DND-41 (cell line): ENCODE results near the gene KIAA1958.

Experiments used
- ATAC-seq: fragments of 200-7000 bp; cut with Tn5 transposase; 3 replicates; pipeline ENCODE4 v1.9.1; 2021; ENCODE audit warnings: low read depth; ENCODE audit not compliant: insufficient read depth
- DNase-seq: peaks from one replicate; pipeline ENCODE4 v3.0.0-alpha.2; 2020
- H2AFZ ChIP-seq: 2 replicates; pipeline ENCODE4 v1.6.0; 2012; ENCODE audit warnings: low read depth, low read length
- H3K27ac ChIP-seq: 2 replicates; pipeline ENCODE4 v1.5.1; 2012; ENCODE audit warnings: low read length, inconsistent platforms
- H3K27me3 ChIP-seq: fragments of 200-600 bp; sonication (generic); 2 replicates; pipeline ENCODE4 v1.6.0; 2012; ENCODE audit warnings: low read length, mild to moderate bottlenecking, inconsistent platforms; ENCODE audit not compliant: insufficient read depth, poor library complexity
- H3K36me3 ChIP-seq: 2 replicates; pipeline ENCODE4 v1.5.1; 2012; ENCODE audit warnings: low read length, inconsistent platforms; ENCODE audit not compliant: insufficient read depth
- H3K4me1 ChIP-seq: 2 replicates; pipeline ENCODE4 v1.5.1; 2012; ENCODE audit warnings: mild to moderate bottlenecking, low read length; ENCODE audit not compliant: insufficient read depth
- H3K4me2 ChIP-seq: 2 replicates; pipeline ENCODE4 v1.6.0; 2012; ENCODE audit warnings: mild to moderate bottlenecking, moderate library complexity, low read length, inconsistent platforms; ENCODE audit not compliant: insufficient read depth
- H3K4me3 ChIP-seq, 2 experiments: fragments of 200-600 bp in 1 of 2; shearing (Covaris generic) in 1 of 2; 2 replicates each; pipeline ENCODE4 v1.5.1; 2012 to 2016; ENCODE audit warnings: inconsistent platforms in 2 of 2, low read length in 2 of 2, mild to moderate bottlenecking in 2 of 2, low read depth in 1 of 2, moderate library complexity in 1 of 2
- H3K79me2 ChIP-seq: 2 replicates; pipeline ENCODE4 v1.6.0; 2012; ENCODE audit warnings: low read length, inconsistent platforms; ENCODE audit not compliant: insufficient read depth
- H3K9ac ChIP-seq: 2 replicates; pipeline ENCODE4 v1.6.0; 2012; ENCODE audit warnings: low read depth, mild to moderate bottlenecking, inconsistent platforms, low read length, moderate library complexity
- H3K9me3 ChIP-seq: 2 replicates; pipeline ENCODE4 v1.5.1; 2012; ENCODE audit warnings: low read length, moderate library complexity, mild to moderate bottlenecking, inconsistent platforms; ENCODE audit not compliant: insufficient read depth, severe bottlenecking
- H4K20me1 ChIP-seq: 2 replicates; pipeline ENCODE4 v1.6.0; 2012; ENCODE audit warnings: low read length; ENCODE audit not compliant: insufficient read depth
- EZH2 ChIP-seq: IDR thresholded peaks from 3 replicates; pipeline ENCODE4 v1.6.1; 2012; ENCODE audit warnings: borderline replicate concordance, low read depth, mild to moderate bottlenecking, moderate library complexity, low read length, inconsistent platforms; ENCODE audit not compliant: severe bottlenecking
- TF ChIP-seq, protein P1 (sequence below): IDR thresholded peaks from 2 replicates; pipeline ENCODE4 v1.5.1; 2012; ENCODE audit warnings: borderline replicate concordance, low read length, moderate library complexity, mild to moderate bottlenecking; ENCODE audit not compliant: poor library complexity, severe bottlenecking; ENCODE audit errors: extremely low read depth

KIAA1958 gene

DNA sequence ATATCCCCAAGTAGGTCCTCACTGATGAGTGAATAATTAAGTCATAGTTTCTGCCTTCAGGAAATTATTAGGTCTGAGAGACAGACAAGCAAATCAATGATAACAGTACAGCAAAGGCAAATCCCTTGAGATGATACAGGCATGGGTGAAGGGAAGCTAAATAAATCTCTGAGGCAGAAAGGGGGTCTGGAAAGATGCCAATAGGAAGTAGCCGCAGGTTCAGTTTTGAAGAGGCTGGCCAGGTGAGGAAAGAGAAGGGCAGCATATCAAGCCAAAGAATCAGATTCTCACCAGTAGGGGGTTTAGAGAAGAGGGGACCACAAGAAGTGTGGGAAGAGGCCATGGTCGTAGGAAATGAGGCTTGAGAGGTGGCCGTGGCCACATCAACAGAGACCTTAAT lies 85.8 kb downstream of the KIAA1958 start:
- no peak overlapping the region for H3K27ac ChIP-seq
- H3K4me3 ChIP-seq = no peak overlapping the region
- ATAC-seq (no peak), DNase-seq (no peak)
- H3K4me1 ChIP-seq = no peaks in the 10 kb centered on the region
- H3K79me2 ChIP-seq = peaks cover 38% of the 10 kb centered on the region
- peaks cover 13% of the 10 kb centered on the region for H4K20me1 ChIP-seq
- no peaks in the 10 kb centered on the region for H3K27me3 ChIP-seq
- TF ChIP-seq, protein P1, sequence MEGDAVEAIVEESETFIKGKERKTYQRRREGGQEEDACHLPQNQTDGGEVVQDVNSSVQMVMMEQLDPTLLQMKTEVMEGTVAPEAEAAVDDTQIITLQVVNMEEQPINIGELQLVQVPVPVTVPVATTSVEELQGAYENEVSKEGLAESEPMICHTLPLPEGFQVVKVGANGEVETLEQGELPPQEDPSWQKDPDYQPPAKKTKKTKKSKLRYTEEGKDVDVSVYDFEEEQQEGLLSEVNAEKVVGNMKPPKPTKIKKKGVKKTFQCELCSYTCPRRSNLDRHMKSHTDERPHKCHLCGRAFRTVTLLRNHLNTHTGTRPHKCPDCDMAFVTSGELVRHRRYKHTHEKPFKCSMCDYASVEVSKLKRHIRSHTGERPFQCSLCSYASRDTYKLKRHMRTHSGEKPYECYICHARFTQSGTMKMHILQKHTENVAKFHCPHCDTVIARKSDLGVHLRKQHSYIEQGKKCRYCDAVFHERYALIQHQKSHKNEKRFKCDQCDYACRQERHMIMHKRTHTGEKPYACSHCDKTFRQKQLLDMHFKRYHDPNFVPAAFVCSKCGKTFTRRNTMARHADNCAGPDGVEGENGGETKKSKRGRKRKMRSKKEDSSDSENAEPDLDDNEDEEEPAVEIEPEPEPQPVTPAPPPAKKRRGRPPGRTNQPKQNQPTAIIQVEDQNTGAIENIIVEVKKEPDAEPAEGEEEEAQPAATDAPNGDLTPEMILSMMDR = no peak
- TF ChIP-seq EZH2 = no peak
- no peak overlapping the region for H2AFZ ChIP-seq
- H3K4me2 ChIP-seq = no peak overlapping the region
- H3K36me3 ChIP-seq = peaks cover 18% of the 10 kb centered on the region
- no peak overlapping the region for H3K9ac ChIP-seq
- no peaks in the 10 kb centered on the region for H3K9me3 ChIP-seq

DNA sequence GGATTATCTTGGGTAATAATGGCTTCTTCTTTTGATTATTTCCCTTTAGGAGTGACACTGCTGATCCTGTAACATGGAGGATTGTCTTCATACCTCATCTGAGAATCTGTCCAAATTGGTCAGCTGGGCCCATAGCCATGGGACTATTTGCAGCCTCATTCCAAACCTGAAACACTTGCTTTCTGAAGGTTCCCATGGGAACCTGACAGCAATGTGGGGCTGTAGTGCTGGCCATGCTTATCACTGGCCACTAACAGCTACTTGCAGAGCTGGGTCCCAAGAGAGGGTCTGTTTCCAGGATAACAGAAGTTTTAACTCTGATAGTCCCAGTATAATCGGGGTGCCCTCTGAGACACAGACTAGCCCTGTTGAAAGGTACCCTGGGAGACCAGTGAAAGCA lies 87.4 kb downstream of the KIAA1958 start:
- H3K9me3 ChIP-seq = no peaks in the 10 kb centered on the region
- no peaks in the 10 kb centered on the region for H3K27me3 ChIP-seq
- no peak for DNase-seq
- no peak overlapping the region for H3K4me2 ChIP-seq
- no peaks in the 10 kb centered on the region for H3K4me1 ChIP-seq
- H4K20me1 ChIP-seq = peaks cover 13% of the 10 kb centered on the region
- no peak overlapping the region for H3K4me3 ChIP-seq
- H2AFZ ChIP-seq = no peak overlapping the region
- H3K9ac ChIP-seq = no peak overlapping the region
- peaks cover 31% of the 10 kb centered on the region for H3K79me2 ChIP-seq
- no peak for TF ChIP-seq EZH2
- TF ChIP-seq, protein P1 = no peak
- ATAC-seq = no peak
- peaks cover 18% of the 10 kb centered on the region for H3K36me3 ChIP-seq
- no peak overlapping the region for H3K27ac ChIP-seq

DNA sequence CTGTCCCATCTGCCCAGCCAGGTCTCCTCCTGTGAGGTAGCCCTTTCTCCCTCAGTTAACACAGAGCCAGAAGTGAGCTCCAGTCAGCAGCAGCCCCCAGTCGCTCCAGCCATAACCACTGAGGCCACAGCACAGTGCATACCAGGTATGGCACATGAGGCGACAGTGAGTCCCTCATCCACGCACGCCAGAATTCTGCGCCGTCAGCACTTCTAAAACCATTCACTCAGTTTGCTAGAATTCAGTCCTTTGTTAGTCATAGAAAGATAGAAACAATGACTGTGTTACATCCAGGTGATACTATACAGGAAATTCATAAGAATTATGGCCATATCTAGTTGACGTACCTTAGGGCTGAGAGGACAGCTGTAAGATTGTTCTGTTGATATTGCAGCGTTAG lies 88.5 kb downstream of the KIAA1958 start:
- TF ChIP-seq, protein P1 = no peak
- TF ChIP-seq EZH2 = no peak
- Histone ChIP-seq H3K27ac (no peak overlapping the region), H3K4me3 (no peak overlapping the region), H3K79me2 (peaks cover 25% of the 10 kb centered on the region), H2AFZ (no peak overlapping the region), H3K4me1 (no peaks in the 10 kb centered on the region), H4K20me1 (peaks cover 13% of the 10 kb centered on the region), H3K36me3 (peaks cover 18% of the 10 kb centered on the region), H3K27me3 (no peaks in the 10 kb centered on the region), H3K9me3 (no peaks in the 10 kb centered on the region), H3K4me2 (no peak overlapping the region), H3K9ac (no peak overlapping the region)
- DNase-seq (no peak), ATAC-seq (no peak)
